DMS79 (cell line): ENCODE data around the gene TRAF3.
"Not testable (repeated sequence)": the region's sequence is repeated elsewhere in the genome, so short reads cannot be mapped to it uniquely, and the experiment has no call there.

ENCODE experiments used
- DNase-seq: peaks from one replicate; lab custom pipeline; 2025; lab: John Stamatoyannopoulos, UW

The TRAF3 gene

GRCh38 chr14:102806447-102806846, 29.2 kb downstream of the TRAF3 start:
- no peak for DNase-seq

GRCh38 chr14:102807013-102807406, 29.8 kb downstream of the TRAF3 start:
- DNase-seq, result no peak

- DNase-seq, result no peak
These were observed 32.6 kb downstream of the TRAF3 start for GRCh38 chr14:102809870-102810269.

- no peak for DNase-seq
These were observed 33.3 kb downstream of the TRAF3 start for GRCh38 chr14:102810523-102810922.

DNA sequence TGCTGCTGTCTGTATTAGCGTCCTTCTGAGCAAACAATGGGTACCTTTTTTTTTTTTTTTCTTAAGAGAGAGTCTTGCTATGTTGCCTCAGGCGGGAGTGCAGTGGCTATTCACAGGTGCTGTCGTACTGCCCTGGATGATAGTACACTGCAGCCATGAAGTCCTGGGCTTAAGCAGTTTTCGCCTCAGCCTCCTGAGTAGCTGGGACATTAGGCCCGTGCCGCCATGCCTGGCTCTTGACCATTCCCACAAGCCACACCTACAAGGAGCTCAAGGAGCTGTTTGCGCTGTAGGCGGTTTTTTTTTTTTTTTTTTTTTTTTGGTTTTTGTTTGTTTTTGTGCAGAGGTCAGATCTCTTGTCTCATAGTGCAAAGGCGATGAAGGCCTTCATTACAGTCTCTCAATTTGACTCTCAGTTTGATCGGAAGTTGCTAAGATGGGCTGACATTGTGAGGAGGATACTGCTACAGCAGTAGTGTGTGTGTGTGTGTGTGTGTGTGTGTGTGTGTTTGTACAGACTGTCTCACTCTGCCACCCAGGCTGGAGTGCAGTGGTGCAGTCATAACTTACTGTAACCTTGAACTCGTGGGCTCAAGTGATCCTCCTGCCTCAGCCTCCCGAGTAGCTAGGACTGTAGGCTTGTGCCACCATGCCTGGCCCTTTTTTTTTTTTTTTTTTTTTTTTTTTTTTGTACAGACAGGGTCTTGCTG, 34.2 kb downstream of the TRAF3 start:
- no peak for DNase-seq

- no peak for DNase-seq
These were observed 34.7 kb downstream of the TRAF3 start for GRCh38 chr14:102811971-102812370.

DNA sequence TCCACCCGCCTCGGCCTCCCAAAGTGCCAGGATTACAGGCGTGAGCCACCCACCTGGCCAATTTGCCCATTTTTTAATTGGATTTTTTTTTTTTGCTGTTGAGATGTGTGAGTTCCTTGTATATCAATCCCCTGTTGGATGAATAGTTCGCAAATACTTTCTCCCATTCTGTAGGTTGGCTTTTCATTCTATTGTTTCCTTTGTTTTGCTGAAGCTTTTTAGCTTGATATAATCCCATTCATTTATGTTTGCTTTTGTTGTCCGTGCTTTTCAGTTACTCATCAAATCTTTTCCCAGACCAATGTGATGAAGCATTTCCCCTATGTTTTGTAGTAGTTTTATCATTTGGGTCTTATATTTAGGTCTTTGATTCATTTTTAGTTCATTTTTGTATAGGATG, 36.4 kb downstream of the TRAF3 start:
- DNase-seq, result no peak

DNA sequence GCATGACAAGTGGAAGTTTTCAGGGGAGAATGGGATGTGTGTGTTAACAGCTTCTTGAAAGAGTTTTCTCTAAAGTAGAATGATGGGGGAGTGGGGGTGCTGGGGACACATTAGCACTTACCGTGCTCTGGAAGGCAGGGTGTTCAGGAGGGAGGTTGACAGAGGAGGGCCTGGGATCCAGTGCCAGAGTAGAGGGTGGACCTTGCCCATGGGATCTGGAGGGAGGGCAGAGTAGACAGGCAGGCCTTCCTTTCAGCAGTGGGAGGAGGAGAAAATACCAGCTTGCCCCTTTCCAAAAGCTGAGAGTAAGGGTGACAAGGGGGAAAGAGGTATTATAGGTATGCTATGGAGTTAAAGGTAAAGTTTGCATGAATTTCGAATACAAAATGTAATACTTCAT, 40.1 kb downstream of the TRAF3 start:
- no peak for DNase-seq

DNA sequence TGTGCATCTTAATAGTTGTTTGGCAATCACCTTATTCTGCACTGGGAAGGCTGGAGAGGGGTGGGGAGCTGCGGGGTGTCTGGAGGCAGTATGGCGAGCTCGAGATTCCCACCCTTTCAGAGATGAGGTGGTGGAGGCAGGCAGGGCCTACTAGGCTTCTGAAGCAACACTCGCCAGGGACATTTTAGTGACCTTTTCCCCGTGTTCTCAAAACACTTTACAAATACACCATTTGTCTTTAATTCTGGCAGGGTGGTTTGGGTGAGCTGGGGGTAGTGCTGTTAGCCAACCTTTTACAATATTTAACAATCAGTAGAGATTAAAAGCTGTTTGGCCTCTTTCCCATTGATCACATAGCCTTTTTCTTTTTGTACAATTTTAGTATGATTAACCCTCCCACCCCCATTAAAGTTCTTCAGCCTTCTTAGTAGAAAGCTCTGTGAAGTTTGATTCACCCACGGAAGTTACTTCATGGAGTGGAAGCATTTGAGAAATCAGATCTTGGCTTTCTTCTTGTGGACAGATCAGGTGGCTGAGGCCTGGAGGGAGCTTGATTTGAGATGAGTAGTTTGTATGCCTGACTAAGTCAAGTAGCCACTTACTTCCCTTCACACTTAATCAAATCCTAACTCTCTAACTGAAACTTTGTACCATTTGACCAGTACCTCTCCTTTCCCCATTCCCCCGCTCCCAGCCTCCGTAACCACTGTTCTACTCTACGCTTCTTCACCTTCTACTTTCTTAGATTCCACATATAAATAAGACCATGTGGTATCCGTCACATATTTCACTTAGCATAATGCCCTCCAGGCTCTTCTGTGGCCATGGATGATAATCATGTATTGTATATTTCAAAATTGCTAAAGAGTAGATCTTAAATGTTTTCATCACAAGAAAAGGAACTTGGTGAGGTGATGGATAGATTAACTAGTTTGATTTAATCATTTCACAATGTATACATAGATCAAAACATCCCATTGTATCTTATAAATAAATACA, 41.0 kb downstream of the TRAF3 start:
- no peak for DNase-seq

DNA sequence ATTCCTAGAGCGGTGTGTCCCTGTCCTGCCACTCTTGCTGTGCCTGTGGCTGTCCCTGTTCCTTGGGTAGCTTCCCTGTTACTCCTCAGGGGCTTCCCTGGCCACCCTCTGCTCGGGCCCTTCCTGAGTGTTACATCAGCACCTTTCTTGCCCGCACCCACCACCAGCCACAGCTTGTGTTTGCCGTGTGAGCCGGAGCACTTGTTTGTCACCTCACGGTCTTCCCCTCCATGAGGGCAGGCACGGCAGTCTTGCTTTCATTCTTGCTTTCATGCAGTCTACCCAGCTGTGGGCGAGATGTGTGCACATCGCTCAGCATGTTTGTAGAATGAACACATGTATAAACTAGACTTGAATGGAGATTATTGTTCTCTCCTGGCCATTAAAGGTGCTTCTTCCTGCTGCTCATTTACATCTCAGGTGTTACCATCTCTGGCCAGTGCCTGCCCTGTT, 42.0 kb downstream of the TRAF3 start:
- no peak for DNase-seq

- DNase-seq, result no peak
These were observed 42.6 kb downstream of the TRAF3 start for GRCh38 chr14:102819747-102820330.

DNA sequence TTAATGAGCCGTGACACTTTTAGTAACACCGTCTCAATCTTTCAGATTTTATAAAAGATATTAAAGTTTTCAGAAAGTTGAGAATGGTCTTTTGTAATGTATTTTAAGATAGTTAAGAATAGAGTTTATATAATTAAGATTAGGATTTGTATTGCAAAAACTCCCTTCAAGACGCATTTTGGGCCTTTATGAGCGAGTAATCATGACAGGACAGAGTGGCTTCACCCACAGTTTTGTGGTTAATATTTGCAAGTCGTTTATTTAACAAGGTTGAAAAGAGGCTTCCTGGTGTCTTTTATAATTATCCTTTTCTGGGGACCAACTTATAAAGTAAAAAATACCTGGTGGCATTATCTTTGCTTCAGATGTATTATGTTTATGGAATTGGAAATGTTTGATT, 44.0 kb downstream of the TRAF3 start:
- peak; percentile 53 for DNase-seq

- DNase-seq, result no peak
These were observed 45.1 kb downstream of the TRAF3 start for GRCh38 chr14:102822311-102822863.

DNA sequence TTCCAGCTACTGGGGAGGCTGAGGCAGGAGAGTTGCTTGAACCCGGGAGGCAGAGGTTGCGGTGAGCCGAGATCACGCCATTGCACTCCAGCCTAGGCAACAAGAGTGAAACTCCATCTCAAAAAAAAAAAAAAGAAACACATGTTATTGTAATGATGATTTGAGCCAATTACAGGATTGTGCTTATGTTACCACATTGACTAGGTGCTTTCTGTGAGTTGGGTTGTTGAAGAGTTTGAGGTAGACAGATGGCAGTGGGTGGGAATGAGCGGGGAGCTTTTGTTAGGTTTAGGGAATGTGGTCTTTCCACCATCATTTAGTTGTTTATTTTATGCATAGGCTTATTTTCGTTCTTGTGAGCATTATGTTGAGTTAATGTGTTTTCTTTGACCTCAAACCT, 45.6 kb downstream of the TRAF3 start:
- not testable (repeated sequence) for DNase-seq

DNA sequence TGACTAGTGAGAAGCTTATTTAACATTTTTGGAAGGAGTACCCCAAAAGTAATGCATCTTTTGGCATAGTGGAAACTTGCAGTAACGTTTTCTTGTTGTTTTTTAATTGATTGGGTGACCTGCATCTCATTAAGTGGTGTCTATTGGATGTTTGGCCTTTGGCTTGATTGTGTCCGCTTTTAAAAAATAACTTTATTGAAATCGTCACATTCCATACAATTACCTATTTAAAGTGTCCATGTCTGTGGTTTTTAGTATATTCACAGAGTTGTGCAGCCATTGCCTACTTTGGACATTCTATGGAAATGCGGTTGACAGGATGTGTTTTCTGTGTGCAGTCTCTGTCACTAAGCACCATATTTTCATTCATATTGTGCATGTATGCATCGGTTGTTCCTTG, 46.3 kb downstream of the TRAF3 start:
- DNase-seq, result no peak

DNA sequence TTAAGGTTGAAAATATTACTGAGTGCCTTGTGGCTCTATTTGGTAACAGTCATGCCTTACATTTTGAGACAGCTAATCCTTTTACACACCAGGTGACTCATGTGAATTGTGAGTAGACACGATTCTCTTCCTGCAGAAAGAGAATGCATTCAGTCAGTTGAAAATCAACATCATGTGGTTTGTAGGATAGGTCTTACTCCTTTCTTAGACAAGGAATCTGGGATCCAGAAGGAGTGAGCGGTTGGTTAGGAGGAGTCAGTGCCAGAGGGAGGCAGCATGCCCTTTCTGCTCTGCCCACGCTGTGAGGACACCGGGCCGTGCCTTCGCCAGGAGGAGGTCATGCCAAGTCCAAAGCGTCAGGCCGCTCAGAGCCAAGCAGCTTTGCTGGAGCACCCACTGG, 47.6 kb downstream of the TRAF3 start:
- no peak for DNase-seq

DNA sequence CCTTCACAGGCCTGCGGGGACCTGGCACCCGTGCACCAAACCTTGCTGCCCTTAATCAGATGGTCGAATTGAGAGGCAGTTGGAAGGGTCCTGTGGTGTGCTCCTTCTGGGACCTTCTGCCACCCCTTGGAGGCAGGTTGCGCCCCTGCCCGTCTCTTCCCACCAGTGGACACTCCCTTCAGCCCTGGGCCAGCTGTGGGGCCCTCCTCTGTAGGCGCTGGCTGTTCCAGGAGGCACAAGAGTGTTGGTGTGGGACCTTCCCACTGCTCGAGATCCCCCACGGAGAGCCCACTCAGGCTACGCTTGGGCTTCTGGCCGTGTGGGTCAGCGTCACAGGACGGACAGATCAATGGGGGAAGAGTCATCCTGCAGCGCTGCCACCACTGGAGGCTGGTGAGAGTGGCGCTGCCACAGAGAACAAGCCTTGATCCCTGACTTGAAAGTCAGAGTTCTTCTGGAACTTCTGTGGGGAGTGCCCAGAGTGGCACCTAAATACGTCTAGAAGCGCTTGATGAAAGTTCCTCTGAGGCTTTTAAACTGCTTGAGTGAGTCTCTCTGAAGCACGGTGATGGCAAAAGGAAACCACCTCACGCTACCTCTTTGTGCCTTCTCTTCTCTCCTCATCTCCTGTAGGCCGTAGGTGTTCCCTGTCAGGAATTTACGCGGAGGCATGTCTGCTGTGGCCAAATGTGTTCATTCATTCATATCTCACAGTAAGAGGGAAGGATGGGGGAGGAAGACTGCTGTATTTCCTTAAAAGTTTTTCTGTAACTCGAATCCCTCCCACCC, 48.3 kb downstream of the TRAF3 start:
- no peak for DNase-seq

DNA sequence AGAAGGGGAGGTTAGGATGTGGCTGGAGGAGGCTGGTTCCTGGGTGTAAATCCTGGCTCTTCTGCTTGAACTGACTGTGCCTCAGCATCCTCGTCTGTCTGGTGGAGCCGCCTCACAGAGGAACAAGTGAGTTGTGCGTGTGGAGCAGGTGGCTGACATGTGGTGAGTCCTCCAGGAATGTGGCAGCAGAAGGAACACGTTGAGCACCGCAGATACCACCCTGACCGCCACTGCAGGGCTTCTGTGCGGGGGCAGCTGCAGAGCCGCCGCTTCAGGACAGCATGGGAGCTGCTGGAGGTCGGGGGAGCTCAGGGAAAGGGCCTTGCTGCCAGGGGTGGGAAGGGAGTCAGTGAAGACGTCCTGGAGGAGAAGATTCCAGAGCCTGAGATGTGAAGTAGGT, 48.9 kb downstream of the TRAF3 start:
- no peak for DNase-seq

- DNase-seq, result no peak
These were observed 49.8 kb downstream of the TRAF3 start for GRCh38 chr14:102826751-102827675.

GRCh38 chr14:102827716-102828115, 50.5 kb downstream of the TRAF3 start:
- peak; percentile 47 for DNase-seq
